ENCODE measurements around the gene SIGLEC9. TPM values are rescaled to one million over a fixed set of nuclear protein-coding genes. Genes with fewer than 3 reads are reported as not detected.
A peak's percentile ranks its signal among the peaks of the same experiment; 100 is the strongest.

Gene SIGLEC9
- total RNA-seq, 1 donor from 2014 or later: not detected

DNA sequence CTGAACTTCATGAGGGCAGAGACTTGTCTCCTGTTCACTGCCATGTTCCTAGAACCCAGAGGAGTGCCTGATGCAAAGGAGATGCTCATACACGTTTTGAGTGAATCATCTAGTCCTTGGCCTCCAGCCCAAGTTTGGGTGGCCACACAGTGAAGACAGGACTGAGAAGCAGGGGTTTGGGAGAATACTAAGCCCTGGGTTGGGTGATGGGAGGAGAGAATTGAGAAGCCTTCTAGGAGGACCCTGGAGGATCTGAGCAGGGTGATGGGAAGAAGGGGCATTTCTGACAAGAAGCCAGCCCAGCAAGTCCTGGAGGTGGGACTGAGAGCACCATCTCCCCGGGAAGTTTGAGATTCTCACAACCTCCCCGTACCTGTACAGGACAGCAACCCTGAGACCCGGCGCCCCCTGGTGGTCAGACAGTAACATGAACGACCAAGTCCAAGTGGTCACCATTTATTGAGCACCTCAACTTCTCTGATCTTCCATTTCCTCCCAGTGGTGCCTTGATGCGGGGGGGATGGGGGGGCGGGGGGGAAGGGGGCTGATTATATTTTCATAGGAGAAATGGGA is 27.5 kb upstream of the SIGLEC9 start:
- DNase-seq (ENCODE audit: low read depth): peak; percentile 21

DNA sequence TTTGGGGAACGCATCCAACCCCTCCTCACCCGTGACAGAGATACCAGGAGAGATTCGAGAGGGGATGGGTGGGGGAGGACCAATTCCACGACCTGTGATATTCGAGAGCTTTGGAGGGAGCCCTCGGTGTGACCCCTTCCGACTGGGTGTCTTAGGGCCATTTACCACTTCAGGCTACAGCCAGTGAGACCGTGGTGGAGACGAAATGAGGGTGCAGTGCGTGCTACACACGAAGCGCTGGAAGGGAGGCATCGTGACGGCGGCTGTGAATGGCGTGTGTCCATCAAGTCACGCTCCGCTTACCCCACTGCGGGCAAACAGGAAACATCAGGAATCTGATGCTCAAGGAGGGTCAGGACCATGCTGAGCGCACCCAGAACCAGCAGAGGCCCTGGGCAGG is 26.9 kb upstream of the SIGLEC9 start:
- no peak for DNase-seq (ENCODE audit: low read depth)

DNA sequence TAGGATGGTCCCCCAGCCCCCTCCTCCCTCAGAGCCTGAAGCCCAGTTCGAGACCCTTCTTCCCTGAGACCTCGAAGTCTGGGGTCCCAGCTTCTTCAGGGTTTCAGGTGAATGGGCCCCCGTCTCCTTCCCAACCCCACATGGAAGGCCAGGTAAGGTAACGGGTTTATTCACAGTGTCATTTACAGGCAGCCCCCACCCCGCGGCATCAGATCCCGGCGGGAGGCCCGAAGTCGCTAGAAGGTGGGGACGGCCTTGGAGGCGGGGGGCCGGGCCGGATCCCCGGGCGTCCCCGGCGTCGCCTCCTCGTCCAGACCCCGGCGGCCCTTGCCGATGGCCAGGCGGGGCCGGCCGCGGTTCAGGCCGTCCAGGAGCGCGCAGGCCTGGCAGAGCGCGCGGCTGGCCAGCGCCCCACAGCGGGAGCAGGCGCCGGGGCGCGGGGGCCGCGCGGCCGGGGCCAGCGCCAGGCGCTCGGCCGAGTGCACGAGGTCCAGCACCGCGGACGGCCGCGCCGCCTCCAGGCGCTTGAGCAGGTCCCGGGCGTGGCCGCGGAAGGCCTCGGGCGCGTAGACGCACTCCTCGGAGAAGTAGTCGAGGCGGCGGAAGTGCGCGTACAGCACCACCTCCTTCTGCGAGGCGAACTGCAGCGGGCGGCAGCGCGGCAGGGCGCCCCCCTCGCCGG is 26.2 kb upstream of the SIGLEC9 start:
- DNase-seq (ENCODE audit: low read depth): no peak

DNA sequence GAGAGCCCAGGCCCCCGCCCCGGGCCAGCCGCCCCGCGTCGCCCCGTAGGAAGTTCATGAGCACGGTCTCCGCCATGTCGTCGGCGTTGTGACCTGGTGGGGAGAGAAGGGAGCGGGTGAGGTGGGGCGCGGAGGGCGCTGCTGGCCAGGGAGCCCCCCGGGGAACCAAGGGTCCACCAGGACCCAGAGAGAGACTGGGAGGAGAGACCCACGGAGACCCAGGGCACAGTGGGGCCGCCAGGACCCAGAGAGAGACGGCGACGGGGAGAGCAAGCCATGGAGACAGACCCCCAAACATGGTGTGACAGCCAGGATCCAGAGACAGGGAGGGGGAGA is 25.7 kb upstream of the SIGLEC9 start:
- no peak for DNase-seq (ENCODE audit: low read depth)

DNA sequence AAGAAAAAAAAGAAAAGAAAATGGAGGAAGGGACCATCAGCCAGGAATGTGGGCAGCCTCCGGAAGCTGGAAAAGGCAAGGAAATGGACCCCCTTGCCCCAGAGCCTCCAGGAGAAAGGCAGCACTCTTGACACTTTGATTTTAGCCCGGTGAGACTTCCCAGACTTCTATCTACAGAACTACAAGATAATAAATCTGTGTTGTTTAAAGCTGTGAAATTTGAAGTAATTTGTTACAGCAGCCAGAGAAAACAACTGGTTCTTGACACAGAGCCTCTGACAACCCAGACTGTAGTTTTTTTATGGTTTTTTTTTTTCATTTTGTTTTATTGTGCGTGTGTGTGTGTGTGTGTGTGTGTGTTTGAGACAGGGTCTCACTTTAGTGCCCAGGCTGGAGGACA is 24.1 kb upstream of the SIGLEC9 start:
- DNase-seq (ENCODE audit: low read depth): no peak

DNA sequence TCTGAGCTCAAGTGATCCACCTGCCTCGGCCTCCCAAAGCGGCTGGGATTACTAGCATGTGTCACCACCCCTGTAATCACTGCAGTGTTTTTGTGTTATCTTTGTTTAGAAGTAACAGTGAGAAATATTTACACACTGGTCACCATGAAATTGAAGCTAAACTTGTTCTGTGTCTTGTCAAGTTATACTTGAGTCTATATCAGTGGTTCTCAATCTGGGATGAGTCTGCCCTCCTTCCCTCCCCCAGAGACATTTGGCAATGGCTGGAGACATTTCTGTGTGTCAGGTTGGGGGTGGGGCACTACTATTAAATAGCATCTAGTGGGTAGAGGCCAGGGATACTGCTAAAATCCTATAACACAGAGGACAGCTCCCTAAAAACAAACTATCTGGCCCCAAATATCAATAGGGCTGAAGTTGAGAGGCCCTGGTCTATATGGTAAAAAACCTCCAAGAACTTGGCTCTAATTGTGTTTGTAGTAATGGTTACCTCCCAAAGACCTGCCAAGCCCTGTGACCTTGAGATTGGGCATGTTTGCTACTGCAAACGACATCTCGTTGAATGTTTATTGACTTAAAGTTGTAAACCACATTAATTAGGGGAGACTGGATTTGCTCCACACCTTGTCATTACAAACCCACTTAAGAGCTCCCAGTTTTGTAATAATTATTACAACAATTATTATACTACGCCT is 23.4 kb upstream of the SIGLEC9 start:
- DNase-seq (ENCODE audit: low read depth): no peak

DNA sequence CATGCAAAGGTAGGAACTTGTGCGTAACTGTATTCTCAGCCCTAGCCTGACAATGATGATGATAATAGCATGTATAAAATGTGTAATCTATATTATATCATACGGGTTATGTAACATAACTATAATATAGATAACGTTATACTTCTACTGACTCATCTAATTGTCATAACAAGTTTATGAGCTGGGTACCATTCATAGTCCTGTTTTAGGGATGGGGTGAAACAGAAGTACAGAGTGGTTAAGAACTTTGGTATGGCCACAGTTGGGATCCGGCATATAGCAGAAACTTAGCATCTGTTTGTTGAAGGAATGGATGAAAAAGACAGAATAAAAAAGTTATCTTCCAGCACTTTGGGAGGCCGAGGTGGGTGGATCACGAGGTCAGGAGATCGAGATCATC is 21.7 kb upstream of the SIGLEC9 start:
- no peak for DNase-seq (ENCODE audit: low read depth)

DNA sequence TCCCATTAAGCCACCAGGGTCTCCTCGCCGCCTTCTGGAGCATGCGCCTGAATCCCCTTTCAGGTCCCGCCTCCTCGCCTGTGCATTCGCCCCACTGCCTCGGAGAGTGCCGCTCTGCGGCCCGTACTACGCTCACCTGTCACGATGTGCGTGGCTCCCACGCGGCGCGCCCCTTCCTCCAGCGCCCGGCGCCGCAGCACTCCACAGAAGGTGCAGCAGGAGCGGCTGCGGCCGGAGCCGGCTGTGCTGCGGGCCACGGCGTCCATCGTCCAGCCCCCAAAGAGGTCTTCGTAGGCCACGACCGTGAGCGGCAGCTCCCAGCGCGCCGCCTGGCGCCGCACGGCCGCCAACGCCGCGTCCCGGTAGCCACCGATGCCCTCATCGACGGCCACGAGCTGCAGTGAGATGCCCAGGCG is 20.8 kb upstream of the SIGLEC9 start:
- DNase-seq (ENCODE audit: low read depth): no peak

DNA sequence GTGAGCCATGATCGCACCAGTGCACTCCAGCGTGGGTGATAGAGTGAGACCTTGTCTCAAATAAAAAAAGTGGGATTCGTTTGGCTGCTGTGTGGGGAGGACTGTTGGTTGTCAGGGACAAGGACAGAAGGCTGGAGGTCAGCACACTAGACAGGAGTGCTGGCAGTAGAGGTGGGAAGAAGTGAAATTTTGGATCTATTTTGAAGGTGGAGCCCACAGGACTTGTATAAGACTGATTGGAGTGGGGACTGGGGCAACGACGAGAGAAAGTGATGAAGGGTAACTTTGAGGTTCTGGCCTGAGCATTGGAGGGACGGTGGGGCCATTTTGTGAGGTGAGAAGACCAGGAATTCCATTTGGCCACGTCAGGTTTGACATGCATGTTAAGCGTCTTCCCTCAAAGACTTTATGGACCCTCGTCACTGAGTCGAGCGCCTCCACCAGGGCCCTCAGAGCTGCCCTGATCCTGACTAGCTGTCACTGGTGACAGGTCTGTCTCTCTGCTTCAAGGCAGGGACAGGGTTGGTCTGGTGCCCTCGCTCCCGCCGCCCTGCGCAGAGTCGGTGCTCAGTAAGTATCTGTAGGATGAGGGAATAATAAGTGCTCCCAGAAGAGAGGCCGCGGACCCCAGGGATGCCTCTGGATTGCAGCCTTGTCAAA is 17.2 kb upstream of the SIGLEC9 start:
- DNase-seq (ENCODE audit: low read depth): peak; percentile 32

DNA sequence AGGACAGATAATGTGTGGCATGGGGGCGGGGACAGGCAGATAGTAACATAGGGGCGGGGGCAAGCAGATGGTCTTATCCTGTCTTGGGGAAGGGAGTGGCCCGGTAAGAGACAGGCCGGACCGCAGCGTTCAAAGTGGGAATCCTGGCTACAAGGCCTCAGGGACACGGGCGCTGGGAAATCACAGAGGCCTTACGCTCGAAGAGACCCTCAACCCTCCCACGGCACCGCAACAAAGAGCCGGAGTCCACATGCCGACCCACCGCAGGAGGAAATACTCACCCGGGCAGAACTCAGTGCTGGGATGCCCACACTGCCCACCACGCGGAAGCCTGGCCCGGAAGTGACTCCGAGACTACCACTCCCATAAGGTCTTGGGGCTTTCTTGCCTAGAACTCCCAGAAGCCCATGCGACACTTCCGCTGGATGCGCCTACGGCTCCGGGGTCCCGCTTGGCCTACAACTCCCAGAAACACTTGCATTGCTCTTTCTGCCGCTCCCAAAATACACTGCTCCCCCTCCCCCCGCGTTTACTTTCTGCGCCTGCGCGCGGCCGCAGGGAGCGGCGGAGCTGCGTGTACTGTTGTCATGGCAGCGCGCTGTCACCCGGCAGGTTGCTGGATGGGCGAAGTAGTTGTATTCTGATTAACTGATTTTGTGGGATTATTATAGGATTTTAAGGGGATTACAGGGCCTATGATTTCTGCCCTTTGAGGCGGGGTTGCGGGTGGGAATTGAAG is 16.5 kb upstream of the SIGLEC9 start, which contains the start of gene CTU1:
Gene CTU1, minus strand, starts transcription at position 344 of the 739 bp plus-strand sequence. CDS start 3,840 bp downstream, outside the sequence.
- peak; percentile 98 for DNase-seq (ENCODE audit: low read depth)

DNA sequence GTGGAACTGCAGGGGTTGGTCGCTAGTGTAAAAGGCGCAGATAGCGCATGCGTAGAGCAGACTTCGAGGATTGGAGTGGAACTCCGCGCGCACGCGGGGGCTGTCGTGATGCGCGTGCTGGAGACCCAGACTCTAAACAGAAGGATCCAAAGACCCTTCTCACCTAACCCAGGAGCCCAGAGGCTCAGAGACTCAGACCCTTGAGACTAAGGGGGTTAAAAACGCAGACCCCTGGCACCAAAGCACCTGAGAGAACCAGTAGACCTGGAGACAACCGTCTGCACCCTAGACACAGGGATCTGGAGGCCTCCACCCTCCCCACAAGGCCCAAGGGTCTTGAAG is 15.9 kb upstream of the SIGLEC9 start:
- no peak for DNase-seq (ENCODE audit: low read depth)

DNA sequence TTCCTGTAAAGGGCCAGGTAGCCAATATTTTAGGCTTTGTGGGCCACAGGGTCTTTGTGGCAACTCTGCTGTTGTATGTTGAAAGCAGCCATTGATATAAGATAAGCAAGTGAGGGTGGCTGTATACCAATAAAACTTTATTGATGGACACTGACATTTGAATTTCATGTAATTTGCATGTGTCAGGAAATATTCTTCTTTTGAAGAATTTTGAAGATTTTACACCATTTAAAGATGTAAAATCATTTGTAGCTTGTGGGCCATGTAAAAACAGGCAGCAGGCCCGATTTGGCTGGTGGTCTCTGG is 14.1 kb upstream of the SIGLEC9 start:
- no peak for DNase-seq (ENCODE audit: low read depth)

DNA sequence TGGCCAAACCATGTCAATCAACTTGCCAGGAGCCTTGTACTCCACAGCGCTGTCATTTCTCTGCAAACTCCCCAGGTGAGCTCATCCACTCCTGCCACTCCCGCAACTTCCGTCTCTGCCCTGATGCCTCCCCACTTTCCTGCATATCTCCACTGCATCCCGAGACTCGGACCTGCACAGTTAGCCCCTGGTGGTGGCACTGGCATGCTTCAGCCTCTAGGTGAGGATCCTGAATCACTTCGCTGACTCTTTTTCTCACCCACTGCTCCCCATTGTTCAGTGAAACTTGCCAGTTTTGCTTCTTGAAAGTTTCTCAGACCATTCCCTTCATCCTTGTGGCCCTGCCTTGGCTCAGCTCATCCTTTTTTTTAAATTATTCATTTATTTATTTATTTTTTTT is 13.1 kb upstream of the SIGLEC9 start:
- no peak for DNase-seq (ENCODE audit: low read depth)

DNA sequence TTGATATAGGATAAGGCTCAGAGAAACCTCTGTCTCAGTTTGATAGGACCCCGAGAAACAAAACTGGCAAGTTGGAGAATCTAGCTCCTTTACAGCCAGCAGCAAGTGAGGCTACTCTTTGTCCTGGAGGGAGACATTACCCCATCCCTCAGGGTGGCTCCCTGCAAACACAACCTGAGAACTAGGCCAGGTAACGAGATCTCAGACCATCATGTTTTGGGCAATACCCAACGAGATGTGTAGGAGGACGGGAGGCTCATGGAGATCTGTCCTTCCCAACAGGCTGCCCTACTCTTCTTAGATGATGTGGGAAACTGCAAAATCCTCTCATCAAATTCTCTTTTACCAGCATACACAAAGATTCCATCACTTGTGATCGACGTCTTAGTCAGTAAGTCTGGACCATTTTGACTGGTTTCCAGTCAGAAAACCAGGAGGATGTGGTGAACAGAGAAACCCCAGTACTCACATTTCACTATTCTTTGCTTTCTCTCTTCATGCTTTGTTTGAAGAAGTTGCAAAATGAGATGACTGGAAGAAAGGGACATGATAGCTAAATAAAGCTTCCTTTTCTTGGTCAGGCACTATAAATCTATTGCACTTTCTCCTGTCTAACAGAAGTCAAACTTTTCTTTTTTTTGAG is 10.5 kb upstream of the SIGLEC9 start:
- no peak for DNase-seq (ENCODE audit: low read depth)

DNA sequence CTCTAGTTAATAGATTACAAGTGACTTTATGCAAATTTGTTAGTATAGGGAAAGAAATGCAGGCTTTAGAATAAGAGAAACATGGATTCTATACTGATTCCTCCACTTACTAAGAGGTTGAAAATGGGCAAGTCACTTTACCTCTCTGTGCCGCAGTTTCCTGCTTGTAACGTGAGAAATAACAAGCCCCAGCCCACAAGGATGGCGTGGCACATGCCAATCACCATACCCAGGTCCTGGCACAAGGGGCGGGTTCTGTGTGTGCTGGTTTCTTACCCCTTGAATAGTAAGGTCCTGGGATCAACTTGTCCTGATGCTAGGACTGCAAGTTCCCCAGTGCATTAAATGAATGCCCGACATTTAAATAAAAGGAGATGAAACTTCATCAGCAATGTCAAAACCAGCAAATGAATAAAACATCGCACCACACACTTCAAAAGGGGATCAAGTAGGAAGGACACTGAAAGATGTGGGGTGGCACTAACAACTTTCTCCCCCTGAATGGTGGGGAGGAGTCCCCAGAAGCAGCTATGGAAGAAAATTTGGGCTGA is 7.9 kb upstream of the SIGLEC9 start:
- no peak for DNase-seq (ENCODE audit: low read depth)

DNA sequence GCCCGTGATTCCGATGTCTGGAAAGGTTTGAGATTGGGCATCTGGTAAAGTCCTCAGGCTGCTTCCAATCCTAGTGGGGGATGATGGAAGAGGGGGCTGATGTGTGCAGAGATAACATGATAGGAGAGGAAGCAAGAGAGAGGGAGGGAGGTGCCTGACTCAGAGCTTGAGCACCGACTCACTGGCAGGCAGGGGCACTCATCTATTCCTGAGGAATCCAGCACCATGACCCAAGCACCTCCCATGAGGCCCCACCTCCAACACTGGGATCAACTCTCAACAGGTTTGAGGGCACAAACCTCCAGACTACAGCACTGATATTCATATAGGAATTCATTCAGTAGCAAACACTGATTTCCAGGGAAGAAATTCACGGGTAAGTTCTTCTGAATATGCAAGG is 5.6 kb upstream of the SIGLEC9 start:
- DNase-seq (ENCODE audit: low read depth): no peak

DNA sequence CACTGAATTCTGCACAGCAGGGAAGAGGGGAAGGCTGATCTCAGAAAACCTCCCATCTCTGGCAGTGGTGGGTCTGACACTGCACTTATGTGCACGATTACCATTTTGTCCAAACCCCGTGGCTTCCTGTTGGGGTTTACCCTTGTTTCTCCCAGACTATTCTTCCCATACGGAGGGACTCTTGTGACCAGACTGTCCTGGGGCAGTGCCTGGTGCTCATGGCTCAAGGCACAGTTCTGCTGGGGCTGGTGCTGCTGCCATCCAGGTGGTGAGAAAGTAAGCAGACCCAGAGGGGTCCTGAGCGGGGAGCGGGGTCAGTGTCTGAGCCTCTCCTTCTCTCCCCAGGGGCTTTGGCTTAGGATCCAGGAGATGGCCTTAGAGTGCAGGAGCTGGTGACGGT is 5.1 kb upstream of the SIGLEC9 start:
- DNase-seq (ENCODE audit: low read depth): no peak

DNA sequence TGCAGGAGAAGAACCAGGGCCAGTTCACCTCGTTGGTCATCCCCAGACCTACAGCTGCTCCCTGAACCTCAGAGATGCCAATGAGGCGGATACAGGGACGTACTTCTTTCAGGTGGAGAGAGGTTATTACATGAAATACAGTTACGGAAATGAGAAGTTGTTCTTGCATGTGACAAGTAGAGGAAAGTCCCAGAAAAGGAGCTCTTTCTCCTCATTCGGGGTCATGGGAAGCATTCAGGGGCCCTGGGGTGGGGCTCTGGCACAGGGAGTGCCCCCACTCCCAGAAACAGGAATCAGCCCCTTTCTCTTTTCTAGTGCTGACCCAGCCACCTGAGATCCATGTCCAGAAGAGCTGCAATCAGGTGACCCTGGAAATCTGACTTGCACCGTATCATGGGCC is 4.5 kb upstream of the SIGLEC9 start:
- DNase-seq (ENCODE audit: low read depth): no peak

DNA sequence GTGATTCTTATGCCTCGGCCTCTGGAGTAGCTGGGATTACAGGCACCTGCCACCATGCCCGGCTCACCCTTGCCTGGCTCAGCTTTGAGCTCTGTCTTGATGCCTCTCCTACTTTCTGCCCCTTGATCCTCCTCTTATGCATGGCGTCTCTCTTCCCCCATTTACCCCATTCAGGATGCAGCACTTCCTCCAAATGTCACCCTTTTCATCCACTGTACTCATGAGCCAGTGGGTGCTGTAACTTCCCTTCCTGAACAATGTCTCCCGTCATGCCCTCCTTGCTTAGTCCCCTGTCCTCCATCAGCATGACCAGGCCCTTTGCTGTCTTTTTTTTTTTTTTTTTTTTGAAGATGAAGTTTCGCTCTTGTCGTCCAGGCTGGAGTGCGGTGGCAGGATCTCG is 3.4 kb upstream of the SIGLEC9 start:
- no peak for DNase-seq (ENCODE audit: low read depth)

DNA sequence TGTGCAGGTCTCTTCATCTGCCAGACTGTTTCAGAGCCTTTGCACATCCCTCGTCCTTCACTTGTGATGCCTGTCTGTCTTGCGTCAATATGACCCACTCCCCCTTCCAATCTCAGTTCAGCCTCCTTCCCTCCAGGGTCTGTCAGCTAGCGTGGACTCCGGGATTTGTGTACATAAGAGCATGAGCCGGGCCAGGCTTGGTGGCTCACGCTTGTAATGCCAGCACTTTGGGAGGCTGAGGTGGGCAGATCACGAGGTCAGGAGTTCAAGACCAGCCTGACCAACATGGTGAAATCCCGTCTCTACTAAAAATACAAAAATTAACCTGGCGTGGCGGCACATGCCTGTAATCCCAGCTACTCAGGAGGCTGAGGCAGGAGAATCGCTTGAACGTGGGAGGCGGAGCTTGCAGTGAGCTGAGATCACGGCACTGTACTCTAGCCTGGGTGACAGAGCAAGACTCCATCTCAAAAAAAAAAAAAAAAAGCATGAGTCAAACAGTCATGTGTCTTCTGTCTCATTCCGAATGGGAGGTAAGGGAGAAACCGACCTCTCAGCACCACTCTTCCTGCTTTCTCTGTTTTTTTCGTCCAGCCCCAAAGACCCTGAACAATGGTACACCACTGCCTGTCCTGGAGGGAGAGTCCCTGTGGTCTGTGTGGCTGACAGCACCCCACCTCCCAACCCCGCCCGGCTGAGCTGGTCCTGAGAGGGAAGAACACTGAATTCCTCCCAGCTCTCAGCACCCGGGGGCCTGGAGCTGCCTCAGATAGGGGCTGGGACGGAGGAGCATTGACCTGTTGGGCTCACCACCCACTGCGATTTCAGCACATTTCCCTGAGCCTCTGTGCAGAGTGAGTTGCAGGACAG is 2.4 kb upstream of the SIGLEC9 start:
- DNase-seq (ENCODE audit: low read depth): peak; percentile 10

DNA sequence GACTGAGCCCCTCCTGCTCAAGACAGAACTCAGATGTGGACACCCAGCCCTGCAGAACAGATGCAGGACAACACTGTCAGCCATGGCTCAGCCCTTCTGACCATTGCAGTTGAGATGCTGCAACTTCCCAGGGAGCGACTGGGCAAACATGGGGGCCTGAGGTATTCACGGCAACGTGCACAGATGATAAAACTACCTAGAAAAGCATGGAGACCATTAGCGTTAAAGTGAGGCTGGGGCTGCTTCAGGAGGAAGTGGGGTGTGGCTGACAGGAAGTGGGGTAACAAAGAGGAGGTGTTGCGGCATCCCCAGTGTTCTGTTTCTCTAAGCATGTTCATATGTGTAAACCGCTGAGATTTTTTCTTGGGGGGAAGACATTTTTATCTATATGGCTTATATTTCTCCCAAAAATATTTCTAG is 1.3 kb upstream of the SIGLEC9 start:
- no peak for DNase-seq (ENCODE audit: low read depth)
